Endothelial cell of umbilical vein (primary cell): ENCODE data around the gene BPGM. TPM values are rescaled to one million over a fixed set of nuclear protein-coding genes. Genes with fewer than 3 reads are reported as not detected.

ENCODE experiments used
- BruUV-seq: library from RNA; stranded (reverse); fragments of 400-500 nt; replicated peaks from 2 replicates; lab custom pipeline; 2021; lab: Mats Ljungman, UMichigan
- CTCF ChIA-PET: fragments of 300-600, 350-600 bp; sonication (Branson Sonifier 250); formaldehyde crosslinking; loops from one replicate; lab custom pipeline; 2021; ENCODE audit warnings: antibody characterized with exemption, inconsistent platforms; lab: Charles Lee
- POLR2A ChIA-PET: fragments of 300-600, 350-600 bp; sonication (Branson Sonifier 250); formaldehyde crosslinking; loops from one replicate; lab custom pipeline; 2021; ENCODE audit warnings: antibody characterized with exemption, inconsistent platforms; lab: Charles Lee
- DNase-seq: peaks from one replicate; pipeline ENCODE4 v3.0.0-alpha.2; 2011; ENCODE audit warnings: low read depth, low spot score
- FAIRE-seq: peaks from 2 replicates; lab custom pipeline; 2011; peaks lifted over from hg19 to GRCh38; lab: Jason Lieb, UNC
- H2AFZ ChIP-seq: 2 replicates; pipeline ENCODE4 v1.6.0; 2012; ENCODE audit warnings: low read depth, low read length, control low read depth, inconsistent platforms
- H3K27ac ChIP-seq: 2 replicates; pipeline ENCODE4 v1.5.1; 2011; ENCODE audit warnings: low read depth, mild to moderate bottlenecking, control low read depth, low read length, moderate library complexity; ENCODE audit not compliant: insufficient read depth
- H3K27me3 ChIP-seq, 2 experiments: 2 replicates each; pipeline versions ENCODE4 v1.6.0 to v1.6.1; 2011; ENCODE audit warnings: low read length in 2 of 2, mixed read lengths in 1 of 2; ENCODE audit not compliant: control insufficient read depth in 2 of 2, insufficient read depth in 2 of 2
- H3K36me3 ChIP-seq, 2 experiments: 2 replicates in 1 of 2; 3 replicates in 1 of 2; pipeline ENCODE4 v1.5.1; 2011; ENCODE audit warnings: low read length in 2 of 2, mild to moderate bottlenecking in 1 of 2, moderate library complexity in 1 of 2; ENCODE audit not compliant: control insufficient read depth in 2 of 2, insufficient read depth in 2 of 2; ENCODE audit errors: extremely low read depth in 1 of 2
- H3K4me1 ChIP-seq: 3 replicates; pipeline ENCODE4 v1.5.1; 2011; ENCODE audit warnings: mild to moderate bottlenecking, low read length; ENCODE audit not compliant: control insufficient read depth, insufficient read depth; ENCODE audit errors: extremely low read depth
- H3K4me2 ChIP-seq: 2 replicates; pipeline ENCODE4 v1.6.1; 2011; ENCODE audit warnings: low read length, control low read depth, mixed read lengths; ENCODE audit not compliant: insufficient read depth
- H3K4me3 ChIP-seq, 3 experiments: fragments of 200-600 bp in 1 of 3; sonication (generic), shearing (Covaris generic) in 1 of 3; replicated peaks in 1 of 3; 2 replicates each; pipeline ENCODE4 v1.5.1; 2011 to 2016; ENCODE audit warnings: control low read depth in 3 of 3, low read length in 3 of 3, mild to moderate bottlenecking in 2 of 3, inconsistent platforms in 1 of 3, low read depth in 1 of 3, moderate library complexity in 1 of 3; ENCODE audit not compliant: insufficient read depth in 1 of 3
- H3K79me2 ChIP-seq: 2 replicates; pipeline ENCODE4 v1.6.0; 2012; ENCODE audit warnings: low read length, inconsistent platforms; ENCODE audit not compliant: control insufficient read depth, insufficient read depth
- H3K9ac ChIP-seq: replicated peaks from 2 replicates; pipeline ENCODE3; 2011; ENCODE audit warnings: low read length, control low read depth; ENCODE audit not compliant: insufficient read depth; ENCODE audit errors: extremely low read depth
- H3K9me1 ChIP-seq: replicated peaks from 3 replicates; pipeline ENCODE4 v1.6.0; 2011; ENCODE audit warnings: mild to moderate bottlenecking, low read length; ENCODE audit not compliant: control insufficient read depth, insufficient read depth; ENCODE audit errors: extremely low read depth
- H3K9me3 ChIP-seq: replicated peaks from 2 replicates; pipeline ENCODE4 v1.5.1; 2012; ENCODE audit warnings: low read length, inconsistent platforms; ENCODE audit not compliant: control insufficient read depth, insufficient read depth
- H4K20me1 ChIP-seq: replicated peaks from 2 replicates; pipeline ENCODE3; 2011; ENCODE audit warnings: mild to moderate bottlenecking, low read length; ENCODE audit not compliant: control insufficient read depth, insufficient read depth; ENCODE audit errors: extremely low read depth
- EZH2 ChIP-seq: IDR thresholded peaks from 2 replicates; pipeline ENCODE4 v1.6.1; 2012; ENCODE audit warnings: borderline replicate concordance, low read depth, mild to moderate bottlenecking, moderate library complexity, low read length, inconsistent platforms; ENCODE audit not compliant: severe bottlenecking
- FOS ChIP-seq: IDR thresholded peaks from 2 replicates; pipeline ENCODE4 v1.6.1; 2011; ENCODE audit warnings: mild to moderate bottlenecking, low read length, moderate library complexity, borderline replicate concordance; ENCODE audit not compliant: insufficient read depth
- MYC ChIP-seq: IDR thresholded peaks from one replicate; pipeline ENCODE4 v1.6.1; 2011; ENCODE audit warnings: mild to moderate bottlenecking, low read depth, low read length
- dilution Hi-C: fragments of 300-500 bp; cut with MboI; formaldehyde crosslinking; loops from one replicate; pipeline ENCODE4 v1.15.0; 2019; ENCODE audit warnings: low sequenced_read_pairs; ENCODE audit not compliant: extremely low pct_ligation_motif_present
- intact Hi-C: fragments of 100-400 bp; cut with micrococcal nuclease; formaldehyde crosslinking; loops from one replicate; pipeline ENCODE4 v1.10.0; 2022
- polyA plus RNA-seq, 4 experiments: library from polyadenylated mRNA; depleted of rRNA in 3 of 4; stranded (reverse) in 3 of 4; unstranded in 1 of 4; fragments of >200 nt; gene quantifications; 2 replicates each; pipeline versions ENCODE4 v1.2.1 to v1.2.3, GENCODE V29; 2011 to 2012; ENCODE audit warnings: missing spikeins in 1 of 4
- total RNA-seq: library from RNA; stranded (reverse); gene quantifications from 2 replicates; pipeline ENCODE4 v1.2.3, GENCODE V29; 2021
- TF ChIP-seq, protein P1 (sequence below): IDR thresholded peaks from 2 replicates; pipeline ENCODE4 v1.6.1; 2011; ENCODE audit not compliant: insufficient read depth, insufficient read length
- TF ChIP-seq, protein P2 (sequence below), 2 donors: IDR thresholded peaks; 1 replicate in 1 of 2; 2 replicates in 1 of 2; pipeline ENCODE4 v1.5.1; 2011; ENCODE audit warnings: low read length in 2 of 2, mild to moderate bottlenecking in 2 of 2, moderate library complexity in 2 of 2, control low read depth in 1 of 2, inconsistent platforms in 1 of 2, low read depth in 1 of 2; ENCODE audit not compliant: insufficient read depth in 1 of 2; ENCODE audit errors: extremely low read depth in 1 of 2

Gene BPGM
- total and polyA plus RNA-seq, 2 donors (not counting 3 experiments of a cell fraction or from before 2014, with no cell fraction given): 24.2 to 28.3 TPM

GRCh38 chr7:134632937-134633540 lies 13.6 kb upstream of the BPGM start:
- ChIA-PET POLR2A (interaction anchor here (2.3 kb wide), 1 partner anchor 153 kb away, joined by 8 read pairs; no protein-coding TSS in a partner anchor), CTCF (interaction anchor here (0.6 to 7.0 kb wide), 47 partner anchors 11 to 641 kb away, joined by 3 to 163 read pairs (median 5); partner anchors contain the start of genes BPGM, CALD1 and CYREN)
- Histone ChIP-seq H3K27me3 (no peaks in the 10 kb centered on the region), H3K27ac (peak overlapping the region; percentile 20), H2AFZ (peak overlapping the region; percentile 9), H3K9me3 (no peaks in the 10 kb centered on the region), H3K4me3 (no peak overlapping the region), H3K36me3 (no peaks in the 10 kb centered on the region), H3K9me1 (no peaks in the 10 kb centered on the region), H4K20me1 (no peaks in the 10 kb centered on the region), H3K9ac (peak overlapping the region; percentile 16), H3K79me2 (no peaks in the 10 kb centered on the region), H3K4me1 (peaks cover 29% of the 10 kb centered on the region), H3K4me2 (no peak overlapping the region)
- peak; percentile 79 for DNase-seq
- TF ChIP-seq MYC: no peak
- TF ChIP-seq, protein P1, sequence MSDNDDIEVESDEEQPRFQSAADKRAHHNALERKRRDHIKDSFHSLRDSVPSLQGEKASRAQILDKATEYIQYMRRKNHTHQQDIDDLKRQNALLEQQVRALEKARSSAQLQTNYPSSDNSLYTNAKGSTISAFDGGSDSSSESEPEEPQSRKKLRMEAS: no peak
- TF ChIP-seq, protein P2, sequence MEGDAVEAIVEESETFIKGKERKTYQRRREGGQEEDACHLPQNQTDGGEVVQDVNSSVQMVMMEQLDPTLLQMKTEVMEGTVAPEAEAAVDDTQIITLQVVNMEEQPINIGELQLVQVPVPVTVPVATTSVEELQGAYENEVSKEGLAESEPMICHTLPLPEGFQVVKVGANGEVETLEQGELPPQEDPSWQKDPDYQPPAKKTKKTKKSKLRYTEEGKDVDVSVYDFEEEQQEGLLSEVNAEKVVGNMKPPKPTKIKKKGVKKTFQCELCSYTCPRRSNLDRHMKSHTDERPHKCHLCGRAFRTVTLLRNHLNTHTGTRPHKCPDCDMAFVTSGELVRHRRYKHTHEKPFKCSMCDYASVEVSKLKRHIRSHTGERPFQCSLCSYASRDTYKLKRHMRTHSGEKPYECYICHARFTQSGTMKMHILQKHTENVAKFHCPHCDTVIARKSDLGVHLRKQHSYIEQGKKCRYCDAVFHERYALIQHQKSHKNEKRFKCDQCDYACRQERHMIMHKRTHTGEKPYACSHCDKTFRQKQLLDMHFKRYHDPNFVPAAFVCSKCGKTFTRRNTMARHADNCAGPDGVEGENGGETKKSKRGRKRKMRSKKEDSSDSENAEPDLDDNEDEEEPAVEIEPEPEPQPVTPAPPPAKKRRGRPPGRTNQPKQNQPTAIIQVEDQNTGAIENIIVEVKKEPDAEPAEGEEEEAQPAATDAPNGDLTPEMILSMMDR (IDR thresholded peaks at IDR 0.05; ENCODE audit: extremely low read depth in 1 of 2, insufficient read depth in 1 of 2, low read depth in 1 of 2, low read length in 2 of 2): peak; percentile 58 to 70
- peak; percentile 65 for FAIRE-seq
- dilution Hi-C loops: no loop called here
- intact Hi-C loops: loop anchor here (1.0 to 5.0 kb wide), 7 partner anchors 68 to 539 kb away; partner anchors contain the start of genes CALD1 and CYREN
- no TSS peak for BruUV-seq

- TF ChIP-seq MYC: no peak
- TF ChIP-seq FOS: no peak
- no peak for TF ChIP-seq EZH2
- TF ChIP-seq, protein P2 (IDR thresholded peaks at IDR 0.05; ENCODE audit: extremely low read depth in 1 of 2, insufficient read depth in 1 of 2, low read depth in 1 of 2, low read length in 2 of 2): no peak
- Histone ChIP-seq H3K9ac (no peak overlapping the region), H3K79me2 (no peaks in the 10 kb centered on the region), H3K9me1 (no peaks in the 10 kb centered on the region), H3K27me3 (no peaks in the 10 kb centered on the region), H3K4me1 (peaks cover 17% of the 10 kb centered on the region), H3K27ac (no peak overlapping the region), H3K36me3 (no peaks in the 10 kb centered on the region), H4K20me1 (no peaks in the 10 kb centered on the region), H3K9me3 (no peaks in the 10 kb centered on the region), H3K4me3 (no peak overlapping the region), H3K4me2 (no peak overlapping the region), H2AFZ (peak overlapping the region; percentile 69)
- BruUV-seq: no TSS peak
- CTCF ChIA-PET: interaction anchor here (0.9 to 7.0 kb wide), 11 partner anchors 8 to 88 kb away, joined by 3 to 163 read pairs (median 6); partner anchors contain the start of gene BPGM
- intact Hi-C loops (no loop called here), dilution Hi-C loops (no loop called here)
- POLR2A ChIA-PET: interaction anchor here (1.1 kb wide), 1 partner anchor 9 kb away, joined by 3 read pairs; no protein-coding TSS in a partner anchor
- DNase-seq: peak; percentile 65
- no peak for FAIRE-seq
Measured at GRCh38 chr7:134636008-134636449, 10.6 kb upstream of the BPGM start.
